CD4-positive, alpha-beta memory T cell (primary cell): Measurements from ENCODE around the gene PSMD4. TPM values are rescaled to one million over a fixed set of nuclear protein-coding genes. Genes with fewer than 3 reads are reported as not detected.
"Not testable (repeated sequence)": the region's sequence is repeated elsewhere in the genome, so short reads cannot be mapped to it uniquely, and the experiment has no call there.

Experiments used
- CTCF ChIA-PET: fragments of 350-600 bp; sonication (Branson Sonifier 250); formaldehyde crosslinking; loops from one replicate; lab custom pipeline; 2021; ENCODE audit warnings: inconsistent platforms; ENCODE audit not compliant: partially characterized antibody; lab: Charles Lee
- POLR2A ChIA-PET: fragments of 350-600 bp; sonication (Branson Sonifier 250); formaldehyde crosslinking; loops from one replicate; lab custom pipeline; 2021; ENCODE audit not compliant: partially characterized antibody; lab: Charles Lee
- DNase-seq, 5 donors: peaks; one replicate each; pipeline versions ENCODE4 v3.0.0 to v3.0.0-alpha.2; 2020 to 2022; ENCODE audit warnings: mixed read lengths in 1 of 5
- H3K27ac ChIP-seq: one replicate; pipeline ENCODE4 v1.7.0; 2013; ENCODE audit warnings: low read depth, low read length
- H3K27me3 ChIP-seq: 2 replicates; pipeline ENCODE4 v1.7.0; 2013; ENCODE audit warnings: mild to moderate bottlenecking, low read length, moderate library complexity; ENCODE audit not compliant: insufficient read depth
- H3K36me3 ChIP-seq: 2 replicates; pipeline ENCODE4 v1.7.0; 2013; ENCODE audit warnings: mild to moderate bottlenecking, low read length, moderate library complexity; ENCODE audit not compliant: insufficient read depth
- H3K4me1 ChIP-seq: 2 replicates; pipeline ENCODE4 v1.7.0; 2013; ENCODE audit warnings: mild to moderate bottlenecking, low read length, moderate library complexity; ENCODE audit not compliant: insufficient read depth
- H3K4me3 ChIP-seq, 2 donors: one replicate each; pipeline ENCODE4 v1.7.0; 2013; ENCODE audit warnings: low read length in 2 of 2, mild to moderate bottlenecking in 1 of 2
- H3K9me3 ChIP-seq, 2 donors: one replicate each; pipeline ENCODE4 v1.7.0; 2013; ENCODE audit warnings: low read length in 2 of 2, control low read depth in 1 of 2; ENCODE audit not compliant: control insufficient read depth in 1 of 2
- H3K27ac Mint-ChIP-seq, 7 donors: one replicate each; pipeline ENCODE4 v1.8.0; 2020 to 2021; ENCODE audit warnings: mixed read lengths in 7 of 7, mild to moderate bottlenecking in 6 of 7, inconsistent platforms in 3 of 7, moderate library complexity in 3 of 7
- H3K27me3 Mint-ChIP-seq, 2 donors: one replicate each; pipeline ENCODE4 v1.8.0; 2020 to 2021; ENCODE audit warnings: mixed read lengths in 2 of 2
- H3K36me3 Mint-ChIP-seq, 2 donors: one replicate each; pipeline ENCODE4 v1.8.0; 2020 to 2021; ENCODE audit warnings: mixed read lengths in 2 of 2, inconsistent platforms in 1 of 2, mild to moderate bottlenecking in 1 of 2
- H3K4me1 Mint-ChIP-seq, 4 donors: one replicate each; pipeline ENCODE4 v1.8.0; 2020 to 2021; ENCODE audit warnings: mixed read lengths in 4 of 4, mild to moderate bottlenecking in 1 of 4
- H3K4me3 Mint-ChIP-seq, 8 donors: one replicate each; pipeline ENCODE4 v1.8.0; 2020 to 2021; ENCODE audit warnings: mixed read lengths in 8 of 8, mild to moderate bottlenecking in 7 of 8, moderate library complexity in 6 of 8, inconsistent platforms in 3 of 8
- H3K9me3 Mint-ChIP-seq, 8 donors: one replicate each; pipeline ENCODE4 v1.8.0; 2020 to 2021; ENCODE audit warnings: mixed read lengths in 8 of 8, mild to moderate bottlenecking in 5 of 8, inconsistent platforms in 3 of 8, moderate library complexity in 1 of 8
- intact Hi-C: fragments of 100-400 bp; cut with micrococcal nuclease; formaldehyde crosslinking; loops from one replicate; pipeline ENCODE4 v1.15.1; 2023
- polyA plus RNA-seq, 2 donors: library from polyadenylated mRNA; unstranded; fragments of 300-500 nt; fragmentation: Illumina TruSeq; gene quantifications; one replicate each; pipeline ENCODE4 v1.2.3, GENCODE V29; 2021
- total RNA-seq, 2 experiments: library from RNA; stranded (reverse); gene quantifications; one replicate each; pipeline ENCODE4 v1.2.3, GENCODE V29; 2021

PSMD4 gene
- total RNA-seq (100 to 1,000 TPM; 143 to 151 TPM), polyA plus RNA-seq (100 to 1,000 TPM; 242 to 380 TPM)

DNA sequence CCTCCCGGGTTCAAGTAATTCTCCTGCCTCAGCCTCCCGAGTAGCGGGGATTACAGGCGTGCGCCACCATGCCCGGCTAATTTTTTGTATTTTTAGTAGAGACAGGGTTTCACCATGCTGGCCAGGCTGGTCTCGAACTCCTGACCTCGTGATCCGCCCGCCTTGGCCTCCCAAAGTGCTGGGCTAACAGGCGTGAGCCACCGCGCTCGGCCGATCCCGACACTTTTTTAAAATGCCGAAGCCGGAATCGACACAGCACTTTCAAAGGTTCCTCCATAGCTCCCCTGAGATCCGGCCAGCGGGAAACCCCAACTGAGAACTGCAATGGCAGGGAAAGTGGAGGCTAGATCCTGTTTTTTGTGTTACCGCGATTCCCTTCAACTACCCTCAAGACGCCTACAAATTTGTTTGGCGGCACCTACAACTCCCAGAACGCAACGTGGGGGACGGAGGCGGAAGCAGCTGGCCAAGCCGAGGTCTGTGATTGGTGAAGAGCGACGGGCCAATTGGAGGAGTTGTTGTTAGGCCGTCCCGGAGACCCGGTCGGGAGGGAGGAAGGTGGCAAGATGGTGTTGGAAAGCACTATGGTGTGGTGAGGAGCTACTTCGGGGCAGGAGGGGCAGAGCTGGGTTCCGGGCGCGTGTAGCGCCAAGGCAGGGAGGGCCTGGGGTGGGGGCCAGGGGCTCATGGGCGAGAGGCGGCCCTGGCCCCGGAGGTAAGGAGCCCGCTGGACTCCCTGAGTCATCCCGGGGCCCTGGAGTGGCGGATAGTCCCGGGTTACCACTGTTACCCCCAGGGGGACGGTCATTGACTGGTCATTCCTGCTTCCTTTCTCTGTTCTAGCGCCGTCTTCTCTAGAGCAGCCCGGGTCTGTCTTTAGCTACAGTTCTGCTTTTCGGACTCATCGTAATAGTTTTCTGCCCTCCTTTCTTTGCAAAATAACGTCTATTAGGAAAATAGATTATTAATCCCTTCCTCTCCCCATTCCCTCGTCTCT lies at the start of gene PSMD4:
Gene PSMD4, plus strand, starts transcription at position 518 of the 997 bp plus-strand sequence. Its CDS starts 49 bp downstream, at position 567.
- Histone ChIP-seq H3K27me3 (no peaks in the 10 kb centered on the region), H3K36me3 (no peaks in the 10 kb centered on the region), H3K27ac (peak within 1 kb of the TSS; percentile 65), H3K4me3 (peak within 1 kb of the TSS; percentile 53 to 88), H3K9me3 (no peaks in the 10 kb centered on the region), H3K4me1 (peaks cover 26% of the 10 kb centered on the region)
- peak within 1 kb of the TSS; percentile 92 to 100 (median 96) for H3K4me3 Mint-ChIP-seq
- POLR2A ChIA-PET: interaction anchor here (0.5 to 2.3 kb wide), 19 partner anchors 8 to 1367 kb away, joined by 3 to 25 read pairs (median 5); partner anchors contain the start of genes LYSMD1, PI4KB, PSMB4 and RPRD2
- H3K36me3 Mint-ChIP-seq: peaks cover 2 to 12% of the 10 kb centered on the region in 2 donors
- intact Hi-C loops: loop anchor here (1.0 to 5.0 kb wide), 4 partner anchors 27 to 97 kb away; partner anchors contain the start of genes RFX5, SCNM1 and TNFAIP8L2
- peak; percentile 93 to 96 (median 94) for DNase-seq
- H3K27me3 Mint-ChIP-seq: no peaks in the 10 kb centered on the region
- peak within 1 kb of the TSS; percentile 95 to 99 (median 97) for H3K27ac Mint-ChIP-seq
- H3K4me1 Mint-ChIP-seq: peaks cover 25 to 47% (median 34%) of the 10 kb centered on the region in 4 donors
- H3K9me3 Mint-ChIP-seq: peaks cover 0 to 3% (median 0%) of the 10 kb centered on the region in 8 donors
- CTCF ChIA-PET: interaction anchor here (0.5 to 2.3 kb wide), 9 partner anchors 10 to 155 kb away, joined by 3 to 10 read pairs (median 4); partner anchors contain the start of gene ZNF687

DNA sequence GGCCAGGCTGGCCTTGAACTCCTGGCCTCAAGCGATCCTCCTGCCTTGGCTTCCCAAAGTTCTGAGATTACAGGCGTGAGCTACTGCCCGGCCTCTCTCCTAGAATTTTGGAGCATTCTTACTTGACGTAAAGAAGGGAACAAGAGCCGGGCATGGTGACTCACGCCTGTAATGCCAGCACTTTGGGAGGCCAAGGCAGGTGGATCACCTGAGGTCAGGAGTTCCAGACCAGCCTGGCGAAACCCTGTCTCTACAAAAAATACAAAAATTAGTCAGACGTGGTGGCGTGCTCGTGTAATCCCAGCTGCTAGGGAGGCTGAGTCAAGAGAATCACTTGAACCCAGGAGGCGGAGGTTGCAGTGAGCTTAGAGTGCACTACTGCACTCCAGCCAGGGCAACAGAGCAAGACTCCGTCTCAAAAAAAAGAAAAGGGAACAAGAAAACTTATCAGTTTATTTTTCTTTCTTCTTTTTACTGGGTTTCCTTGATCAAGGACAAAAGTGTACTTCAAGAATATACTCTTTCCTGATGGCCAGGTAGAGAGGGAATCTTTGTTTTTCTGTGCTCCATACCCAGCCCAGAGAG lies 49.1 kb upstream of the PSMD4 start:
- peaks cover 10 to 33% of the 10 kb centered on the region in 2 donors for H3K36me3 Mint-ChIP-seq
- intact Hi-C loops, H3K4me3 Mint-ChIP-seq, H3K27ac ChIP-seq, DNase-seq, H3K27me3 Mint-ChIP-seq, H3K27me3 ChIP-seq, H3K4me3 ChIP-seq, H3K9me3 Mint-ChIP-seq, H3K9me3 ChIP-seq, H3K27ac Mint-ChIP-seq: not testable (repeated sequence)
- Histone ChIP-seq H3K36me3 (peaks cover 18% of the 10 kb centered on the region), H3K4me1 (peaks cover 19% of the 10 kb centered on the region)
- POLR2A ChIA-PET: interaction anchor here (1.0 kb wide), 1 partner anchor 16 kb away, joined by 3 read pairs; the partner anchor contains the start of gene VPS72
- CTCF ChIA-PET: interaction anchor here (2.0 kb wide), 1 partner anchor 47 kb away, joined by 4 read pairs; no protein-coding TSS in a partner anchor
- H3K4me1 Mint-ChIP-seq: peaks cover 16 to 30% (median 21%) of the 10 kb centered on the region in 4 donors

DNA sequence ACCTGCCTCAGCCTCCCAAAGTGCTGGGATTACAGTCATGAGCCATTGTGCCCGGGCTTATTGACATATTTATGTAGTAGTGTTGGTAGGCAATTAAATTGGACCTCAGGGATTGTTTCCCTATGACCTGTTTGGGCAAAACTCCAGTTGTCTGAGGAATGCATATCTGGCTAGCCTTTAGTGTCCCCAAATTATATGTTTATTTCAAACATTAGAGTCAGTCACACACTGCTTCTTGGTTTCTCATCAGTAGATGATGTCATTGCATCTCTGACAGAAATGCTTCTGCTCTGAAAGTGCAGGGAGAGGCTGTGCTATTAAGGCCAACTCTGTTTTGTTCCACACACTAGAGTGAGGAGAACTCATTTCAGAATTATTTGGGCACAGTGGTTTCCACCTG lies 43.7 kb upstream of the PSMD4 start:
- H3K9me3 ChIP-seq: no peaks in the 10 kb centered on the region
- no peak overlapping the region for H3K4me3 Mint-ChIP-seq
- H3K27ac ChIP-seq: no peak overlapping the region
- no peak for DNase-seq
- ChIA-PET CTCF (interaction anchor here (1.5 to 1.9 kb wide), 2 partner anchors 41 to 111 kb away, joined by 4 to 6 read pairs; no protein-coding TSS in a partner anchor), POLR2A (interaction anchor here (1.0 kb wide), 1 partner anchor 21 kb away, joined by 3 read pairs; the partner anchor contains the start of gene VPS72)
- H3K4me3 ChIP-seq: no peak overlapping the region
- H3K27ac Mint-ChIP-seq: peak overlapping the region in 1 of 7 donors; percentile 29
- H3K27me3 Mint-ChIP-seq: no peaks in the 10 kb centered on the region
- H3K4me1 ChIP-seq: peaks cover 22% of the 10 kb centered on the region
- H3K36me3 ChIP-seq: peaks cover 12% of the 10 kb centered on the region
- H3K27me3 ChIP-seq: no peaks in the 10 kb centered on the region
- H3K36me3 Mint-ChIP-seq: peaks cover 13 to 36% of the 10 kb centered on the region in 2 donors
- H3K9me3 Mint-ChIP-seq: no peaks in the 10 kb centered on the region
- intact Hi-C loops: no loop called here
- peaks cover 18 to 41% (median 22%) of the 10 kb centered on the region in 4 donors for H3K4me1 Mint-ChIP-seq

DNA sequence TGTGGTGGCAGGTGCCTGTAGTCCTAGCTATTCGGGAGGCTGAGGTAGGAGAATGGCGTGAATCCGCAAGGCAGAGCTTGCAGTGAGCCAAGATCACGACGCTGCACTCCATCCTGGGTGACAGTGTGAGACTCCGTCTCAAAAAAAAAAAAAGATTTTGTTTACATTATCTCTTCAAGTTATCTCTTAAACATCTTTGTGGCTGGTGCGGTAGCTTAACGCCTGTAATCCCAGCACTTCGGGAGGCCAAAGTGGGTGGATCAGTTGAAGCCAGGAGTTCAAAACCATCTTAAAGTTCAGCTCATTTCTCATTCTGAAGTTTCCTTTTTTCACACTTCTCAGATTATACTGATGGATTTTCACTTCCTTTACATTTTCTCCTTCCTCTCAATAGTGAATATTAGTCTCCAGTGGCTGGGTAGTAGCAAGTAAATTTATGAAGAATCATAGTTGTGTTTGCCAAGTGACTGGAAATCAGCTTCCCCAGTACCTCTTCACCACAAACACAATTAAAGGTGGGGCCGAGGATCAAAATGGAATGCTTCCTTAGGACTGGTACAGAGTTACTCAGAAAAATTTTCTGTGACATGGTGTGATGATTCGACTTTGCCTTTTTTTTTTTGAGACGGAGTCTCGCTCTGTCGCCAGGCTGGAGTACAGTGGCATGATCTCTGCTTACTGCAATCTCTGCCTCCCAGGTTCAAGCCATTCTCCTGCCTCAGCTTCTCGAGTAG lies 42.4 kb upstream of the PSMD4 start:
- H3K9me3 ChIP-seq: no peaks in the 10 kb centered on the region
- Mint-ChIP-seq H3K4me3 (peak overlapping the region in 7 of 8 donors; percentile 23 to 84 (median 69)), H3K36me3 (peaks cover 10 to 31% of the 10 kb centered on the region in 2 donors), H3K9me3 (no peaks in the 10 kb centered on the region), H3K27me3 (no peaks in the 10 kb centered on the region), H3K4me1 (peaks cover 17 to 45% (median 25%) of the 10 kb centered on the region in 4 donors), H3K27ac (peak overlapping the region in 5 of 7 donors; percentile 89 to 95 (median 92))
- ChIA-PET POLR2A (interaction anchor here (0.7 to 2.1 kb wide), 3 partner anchors 11 to 96 kb away, joined by 4 to 7 read pairs (median 7); partner anchors contain the start of gene VPS72), CTCF (interaction anchor here (0.9 to 1.9 kb wide), 5 partner anchors 17 to 129 kb away, joined by 3 to 6 read pairs (median 3); no protein-coding TSS in a partner anchor)
- intact Hi-C loops: no loop called here
- H3K4me1 ChIP-seq: peaks cover 22% of the 10 kb centered on the region
- peaks cover 9% of the 10 kb centered on the region for H3K36me3 ChIP-seq
- no peak overlapping the region for H3K27ac ChIP-seq
- DNase-seq: peak in 1 of 5 donors; percentile 19
- H3K27me3 ChIP-seq: no peaks in the 10 kb centered on the region
- H3K4me3 ChIP-seq: no peak overlapping the region

DNA sequence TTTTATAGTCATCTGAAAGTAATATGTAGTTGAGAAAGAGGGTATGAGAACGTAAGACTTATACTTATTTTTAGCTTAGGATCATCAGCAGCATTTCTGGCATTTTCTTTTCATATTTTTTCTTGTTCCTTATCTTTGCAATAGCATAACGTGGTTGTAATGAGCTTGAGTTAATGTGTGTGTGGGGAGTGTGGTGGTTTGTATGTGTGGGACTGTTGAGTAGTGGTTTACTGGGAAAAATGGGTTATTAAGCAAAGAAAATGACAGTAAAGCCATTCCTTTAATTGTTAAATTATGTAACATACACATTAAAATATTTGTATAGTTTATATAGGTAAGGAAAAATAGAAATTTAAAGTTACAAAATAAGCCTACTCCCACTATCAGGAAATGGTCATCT lies 41.0 kb upstream of the PSMD4 start:
- intact Hi-C loops: no loop called here
- H3K4me3 Mint-ChIP-seq: no peak overlapping the region
- CTCF ChIA-PET: interaction anchor here (1.0 kb wide), 1 partner anchor 38 kb away, joined by 5 read pairs; no protein-coding TSS in a partner anchor
- H3K9me3 Mint-ChIP-seq: no peaks in the 10 kb centered on the region
- Histone ChIP-seq H3K4me1 (peaks cover 22% of the 10 kb centered on the region), H3K27me3 (no peaks in the 10 kb centered on the region), H3K9me3 (no peaks in the 10 kb centered on the region), H3K27ac (no peak overlapping the region), H3K4me3 (no peak overlapping the region), H3K36me3 (no peaks in the 10 kb centered on the region)
- H3K27ac Mint-ChIP-seq: peak overlapping the region in 5 of 7 donors; percentile 2 to 77 (median 42)
- DNase-seq: no peak
- H3K4me1 Mint-ChIP-seq: peaks cover 17 to 56% (median 26%) of the 10 kb centered on the region in 4 donors
- peaks cover 10 to 29% of the 10 kb centered on the region in 2 donors for H3K36me3 Mint-ChIP-seq
- H3K27me3 Mint-ChIP-seq: no peaks in the 10 kb centered on the region
- POLR2A ChIA-PET: interaction anchor here (2.1 kb wide), 1 partner anchor 24 kb away, joined by 7 read pairs; the partner anchor contains the start of gene VPS72

DNA sequence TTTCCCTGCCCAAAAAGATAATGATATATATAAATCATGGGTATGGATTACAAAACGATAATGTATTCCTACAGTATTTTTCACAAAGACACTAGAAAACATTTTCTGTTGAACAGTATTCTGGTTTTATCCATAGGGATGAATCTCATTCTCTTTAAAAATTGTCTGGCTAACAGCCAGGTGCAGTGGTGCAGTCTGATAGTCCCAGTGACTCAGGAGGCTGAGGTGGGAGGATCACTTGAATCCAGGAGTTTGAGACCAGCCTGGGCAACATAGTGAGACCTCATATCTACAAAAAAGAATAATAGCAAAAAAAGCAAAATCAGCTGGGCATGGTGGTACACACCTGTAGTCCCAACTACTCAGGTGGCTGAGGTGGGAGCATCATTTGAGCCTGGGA lies 32.9 kb upstream of the PSMD4 start:
- Histone ChIP-seq H3K9me3 (no peaks in the 10 kb centered on the region), H3K36me3 (no peaks in the 10 kb centered on the region), H3K27ac (no peak overlapping the region), H3K4me3 (no peak overlapping the region), H3K27me3 (no peaks in the 10 kb centered on the region), H3K4me1 (no peaks in the 10 kb centered on the region)
- H3K9me3 Mint-ChIP-seq: no peaks in the 10 kb centered on the region
- ChIA-PET POLR2A (no interaction called here), CTCF (no interaction called here)
- H3K4me3 Mint-ChIP-seq: no peak overlapping the region
- no peaks in the 10 kb centered on the region for H3K27me3 Mint-ChIP-seq
- H3K4me1 Mint-ChIP-seq: peaks cover 1 to 14% (median 4%) of the 10 kb centered on the region in 4 donors
- peak overlapping the region in 1 of 7 donors; percentile 42 for H3K27ac Mint-ChIP-seq
- DNase-seq: no peak
- H3K36me3 Mint-ChIP-seq: peaks cover 4 to 27% of the 10 kb centered on the region in 2 donors
- intact Hi-C loops: no loop called here
